ENCODE measurements around the gene PARD6B.

- no peak for TF ChIP-seq CREB5 (CRISPR knock-in tag; IDR thresholded peaks at IDR 0.05; ENCODE audit: low read depth)
- no peak for TF ChIP-seq ZFP3 (CRISPR knock-in tag; IDR thresholded peaks at IDR 0.05)
- no peak for TF ChIP-seq ARNTL (CRISPR knock-in tag; IDR thresholded peaks at IDR 0.05; ENCODE audit: borderline replicate concordance, low read depth)
- no peak for TF ChIP-seq ESRRG (CRISPR knock-in tag; IDR thresholded peaks at IDR 0.05)
- TF ChIP-seq PATZ1 (CRISPR knock-in tag; IDR thresholded peaks at IDR 0.05; ENCODE audit: borderline replicate concordance) = no peak
- no peak for TF ChIP-seq TCF4 (CRISPR knock-in tag; IDR thresholded peaks at IDR 0.05; ENCODE audit: borderline replicate concordance)
- TF ChIP-seq ZFP30 (CRISPR knock-in tag; IDR thresholded peaks at IDR 0.05) = no peak
- TF ChIP-seq CSRNP3 (CRISPR knock-in tag; IDR thresholded peaks at IDR 0.05) = no peak
- TF ChIP-seq RARB (CRISPR knock-in tag; IDR thresholded peaks at IDR 0.05) = no peak
- no peak for TF ChIP-seq POU6F1 (CRISPR knock-in tag; IDR thresholded peaks at IDR 0.05; ENCODE audit: borderline replicate concordance, low read depth)
- no peak for TF ChIP-seq TOX (CRISPR knock-in tag; IDR thresholded peaks at IDR 0.05; ENCODE audit: borderline replicate concordance)
- TF ChIP-seq ZNF565 (CRISPR knock-in tag; conservative IDR thresholded peaks at IDR 0.05; ENCODE audit: low read depth) = no peak
- no peak for TF ChIP-seq ZNF70 (CRISPR knock-in tag; IDR thresholded peaks at IDR 0.05)
- no peak for TF ChIP-seq ZNF8 (CRISPR knock-in tag; IDR thresholded peaks at IDR 0.05)
These were observed 3.4 kb upstream of the PARD6B start for GRCh38 chr20:50727792-50728485.
